ENCODE data around the gene ERP29.
A peak's percentile ranks its signal among the peaks of the same experiment; 100 is the strongest.
"Not testable (repeated sequence)": the region's sequence is repeated elsewhere in the genome, so short reads cannot be mapped to it uniquely, and the experiment has no call there.

The ERP29 gene

GRCh38 chr12:112012775-112013600 lies at the start of gene ERP29, which contains the start of gene TMEM116:
TSS of gene ERP29 (plus strand) at chr12:112013426. CDS start at chr12:112013466, 40 bp downstream.
TSS of gene TMEM116 (minus strand) at chr12:112013165. CDS start at chr12:112005270, 7,895 bp downstream.
- DNase-seq (ENCODE audit: low spot score): peak; percentile 100

- DNase-seq (ENCODE audit: low spot score): no peak
These were observed 48.3 kb upstream of the ERP29 start for GRCh38 chr12:111964935-111965334.

GRCh38 chr12:111971800-111972199 lies 41.4 kb upstream of the ERP29 start:
- no peak for DNase-seq (ENCODE audit: low spot score)

GRCh38 chr12:111975161-111975931 lies 37.9 kb upstream of the ERP29 start:
- DNase-seq (ENCODE audit: low spot score): no peak

GRCh38 chr12:111976291-111976690 lies 36.9 kb upstream of the ERP29 start:
- DNase-seq (ENCODE audit: low spot score): no peak

- DNase-seq (ENCODE audit: low spot score): no peak
These were observed 36.4 kb upstream of the ERP29 start for GRCh38 chr12:111976860-111977259.

- no peak for DNase-seq (ENCODE audit: low spot score)
These were observed 34.7 kb upstream of the ERP29 start for GRCh38 chr12:111978545-111978944.

GRCh38 chr12:111980598-111980997 lies 32.6 kb upstream of the ERP29 start:
- no peak for DNase-seq (ENCODE audit: low spot score)

- no peak for DNase-seq (ENCODE audit: low spot score)
These were observed 31.2 kb upstream of the ERP29 start for GRCh38 chr12:111981987-111982386.

- DNase-seq (ENCODE audit: low spot score): no peak
These were observed 28.4 kb upstream of the ERP29 start for GRCh38 chr12:111984820-111985219.

- no peak for DNase-seq (ENCODE audit: low spot score)
These were observed 21.7 kb upstream of the ERP29 start for GRCh38 chr12:111991535-111991934.

- peak; percentile 17 for DNase-seq (ENCODE audit: low spot score)
These were observed 21.3 kb upstream of the ERP29 start for GRCh38 chr12:111991946-111992345.

- DNase-seq (ENCODE audit: low spot score): no peak
These were observed 20.8 kb upstream of the ERP29 start for GRCh38 chr12:111992464-111992863.

- no peak for DNase-seq (ENCODE audit: low spot score)
These were observed 19.7 kb upstream of the ERP29 start for GRCh38 chr12:111993292-111994150.

- not testable (repeated sequence) for DNase-seq (ENCODE audit: low spot score)
These were observed 18.8 kb upstream of the ERP29 start for GRCh38 chr12:111994211-111995111.

- DNase-seq (ENCODE audit: low spot score): no peak
These were observed 17.3 kb upstream of the ERP29 start for GRCh38 chr12:111995782-111996480.

GRCh38 chr12:111997300-111997699 lies 15.9 kb upstream of the ERP29 start:
- no peak for DNase-seq (ENCODE audit: low spot score)

- no peak for DNase-seq (ENCODE audit: low spot score)
These were observed 15.2 kb upstream of the ERP29 start for GRCh38 chr12:111998015-111998414.

- DNase-seq (ENCODE audit: low spot score): not testable (repeated sequence)
These were observed 14.1 kb upstream of the ERP29 start for GRCh38 chr12:111999129-111999528.

GRCh38 chr12:112000820-112001219 lies 12.4 kb upstream of the ERP29 start:
- DNase-seq (ENCODE audit: low spot score): no peak
